HEK293 (cell line): Measurements from ENCODE around the gene PSMA2.

Experiments
- ZBTB17 ChIP-seq: fragments of 450-650 bp; formaldehyde crosslinking; IDR thresholded peaks from 2 replicates; pipeline ENCODE4 v1.5.1; 2016; ENCODE audit warnings: missing biosample characterization, missing genetic modification characterization
- ZNF174 ChIP-seq: fragments of 450-650 bp; formaldehyde crosslinking; IDR thresholded peaks from 2 replicates; pipeline ENCODE4 v1.5.0; 2017; ENCODE audit warnings: missing biosample characterization, mild to moderate bottlenecking, missing genetic modification characterization
- ZNF221 ChIP-seq: fragments of 450-650 bp; formaldehyde crosslinking; IDR thresholded peaks from 2 replicates; pipeline ENCODE4 v1.5.1; 2017; ENCODE audit warnings: missing biosample characterization, missing genetic modification characterization, borderline replicate concordance
- ZNF48 ChIP-seq: fragments of 450-650 bp; formaldehyde crosslinking; IDR thresholded peaks from 2 replicates; pipeline ENCODE4 v1.5.1; 2016; ENCODE audit warnings: missing biosample characterization, missing genetic modification characterization
- ZNF510 ChIP-seq: fragments of 450-650 bp; formaldehyde crosslinking; IDR thresholded peaks from 2 replicates; pipeline ENCODE4 v1.5.1; 2018; ENCODE audit warnings: mild to moderate bottlenecking, missing genetic modification characterization, missing biosample characterization; ENCODE audit not compliant: insufficient replicate concordance
- TF ChIP-seq, protein P1 (sequence below): fragments of 450-650 bp; formaldehyde crosslinking; conservative IDR thresholded peaks from 2 replicates; pipeline ENCODE4 v1.5.1; 2016; ENCODE audit warnings: low read depth, missing biosample characterization, missing genetic modification characterization
- TF ChIP-seq, protein P2 (sequence below): fragments of 450-650 bp; formaldehyde crosslinking; IDR thresholded peaks from 2 replicates; pipeline ENCODE4 v1.5.1; 2016; ENCODE audit warnings: missing biosample characterization, missing genetic modification characterization
- TF ChIP-seq, protein P3 (sequence below): IDR thresholded peaks from 2 replicates; pipeline ENCODE4 v1.6.1; 2011; ENCODE audit warnings: mild to moderate bottlenecking, low read depth, low read length, borderline replicate concordance
- TF ChIP-seq, protein P4 (sequence below): fragments of 450-650 bp; formaldehyde crosslinking; IDR thresholded peaks from 2 replicates; pipeline ENCODE4 v1.5.1; 2017; ENCODE audit warnings: missing biosample characterization, mild to moderate bottlenecking, missing genetic modification characterization, moderate library complexity
- TF ChIP-seq, protein P5 (sequence below): fragments of 450-650 bp; formaldehyde crosslinking; IDR thresholded peaks from 2 replicates; pipeline ENCODE4 v1.5.1; 2016; ENCODE audit warnings: missing biosample characterization, missing genetic modification characterization, borderline replicate concordance

DNA sequence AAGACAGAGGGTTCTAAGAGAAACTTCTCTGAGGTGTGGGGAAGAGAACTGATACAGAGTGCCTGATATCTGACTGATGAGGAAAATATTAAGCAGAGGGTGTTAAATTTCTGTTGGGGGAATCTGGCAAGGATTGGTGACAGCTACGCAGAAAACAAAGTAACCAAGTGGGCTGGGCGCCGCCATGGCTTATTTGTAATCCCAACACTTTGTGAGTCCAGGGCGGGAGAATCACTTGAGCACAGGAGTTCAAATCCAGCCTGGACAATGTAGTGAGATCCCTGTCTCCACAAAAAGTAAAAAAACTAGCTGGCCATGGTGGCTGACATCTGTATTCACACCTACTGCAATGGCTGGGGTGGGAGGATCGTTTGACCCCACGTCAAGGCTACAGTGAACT lies 18.0 kb downstream of the PSMA2 start:
- no peak for TF ChIP-seq ZNF48 (tag by site-specific recombination)
- TF ChIP-seq, protein P1, sequence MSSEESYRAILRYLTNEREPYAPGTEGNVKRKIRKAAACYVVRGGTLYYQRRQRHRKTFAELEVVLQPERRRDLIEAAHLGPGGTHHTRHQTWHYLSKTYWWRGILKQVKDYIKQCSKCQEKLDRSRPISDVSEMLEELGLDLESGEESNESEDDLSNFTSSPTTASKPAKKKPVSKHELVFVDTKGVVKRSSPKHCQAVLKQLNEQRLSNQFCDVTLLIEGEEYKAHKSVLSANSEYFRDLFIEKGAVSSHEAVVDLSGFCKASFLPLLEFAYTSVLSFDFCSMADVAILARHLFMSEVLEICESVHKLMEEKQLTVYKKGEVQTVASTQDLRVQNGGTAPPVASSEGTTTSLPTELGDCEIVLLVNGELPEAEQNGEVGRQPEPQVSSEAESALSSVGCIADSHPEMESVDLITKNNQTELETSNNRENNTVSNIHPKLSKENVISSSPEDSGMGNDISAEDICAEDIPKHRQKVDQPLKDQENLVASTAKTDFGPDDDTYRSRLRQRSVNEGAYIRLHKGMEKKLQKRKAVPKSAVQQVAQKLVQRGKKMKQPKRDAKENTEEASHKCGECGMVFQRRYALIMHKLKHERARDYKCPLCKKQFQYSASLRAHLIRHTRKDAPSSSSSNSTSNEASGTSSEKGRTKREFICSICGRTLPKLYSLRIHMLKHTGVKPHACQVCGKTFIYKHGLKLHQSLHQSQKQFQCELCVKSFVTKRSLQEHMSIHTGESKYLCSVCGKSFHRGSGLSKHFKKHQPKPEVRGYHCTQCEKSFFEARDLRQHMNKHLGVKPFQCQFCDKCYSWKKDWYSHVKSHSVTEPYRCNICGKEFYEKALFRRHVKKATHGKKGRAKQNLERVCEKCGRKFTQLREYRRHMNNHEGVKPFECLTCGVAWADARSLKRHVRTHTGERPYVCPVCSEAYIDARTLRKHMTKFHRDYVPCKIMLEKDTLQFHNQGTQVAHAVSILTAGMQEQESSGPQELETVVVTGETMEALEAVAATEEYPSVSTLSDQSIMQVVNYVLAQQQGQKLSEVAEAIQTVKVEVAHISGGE (tag by site-specific recombination), result no peak
- TF ChIP-seq, protein P2, sequence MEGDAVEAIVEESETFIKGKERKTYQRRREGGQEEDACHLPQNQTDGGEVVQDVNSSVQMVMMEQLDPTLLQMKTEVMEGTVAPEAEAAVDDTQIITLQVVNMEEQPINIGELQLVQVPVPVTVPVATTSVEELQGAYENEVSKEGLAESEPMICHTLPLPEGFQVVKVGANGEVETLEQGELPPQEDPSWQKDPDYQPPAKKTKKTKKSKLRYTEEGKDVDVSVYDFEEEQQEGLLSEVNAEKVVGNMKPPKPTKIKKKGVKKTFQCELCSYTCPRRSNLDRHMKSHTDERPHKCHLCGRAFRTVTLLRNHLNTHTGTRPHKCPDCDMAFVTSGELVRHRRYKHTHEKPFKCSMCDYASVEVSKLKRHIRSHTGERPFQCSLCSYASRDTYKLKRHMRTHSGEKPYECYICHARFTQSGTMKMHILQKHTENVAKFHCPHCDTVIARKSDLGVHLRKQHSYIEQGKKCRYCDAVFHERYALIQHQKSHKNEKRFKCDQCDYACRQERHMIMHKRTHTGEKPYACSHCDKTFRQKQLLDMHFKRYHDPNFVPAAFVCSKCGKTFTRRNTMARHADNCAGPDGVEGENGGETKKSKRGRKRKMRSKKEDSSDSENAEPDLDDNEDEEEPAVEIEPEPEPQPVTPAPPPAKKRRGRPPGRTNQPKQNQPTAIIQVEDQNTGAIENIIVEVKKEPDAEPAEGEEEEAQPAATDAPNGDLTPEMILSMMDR, result no peak
- TF ChIP-seq ZNF174, result no peak
- TF ChIP-seq ZNF510 (tag by site-specific recombination), result no peak
- TF ChIP-seq, protein P3, sequence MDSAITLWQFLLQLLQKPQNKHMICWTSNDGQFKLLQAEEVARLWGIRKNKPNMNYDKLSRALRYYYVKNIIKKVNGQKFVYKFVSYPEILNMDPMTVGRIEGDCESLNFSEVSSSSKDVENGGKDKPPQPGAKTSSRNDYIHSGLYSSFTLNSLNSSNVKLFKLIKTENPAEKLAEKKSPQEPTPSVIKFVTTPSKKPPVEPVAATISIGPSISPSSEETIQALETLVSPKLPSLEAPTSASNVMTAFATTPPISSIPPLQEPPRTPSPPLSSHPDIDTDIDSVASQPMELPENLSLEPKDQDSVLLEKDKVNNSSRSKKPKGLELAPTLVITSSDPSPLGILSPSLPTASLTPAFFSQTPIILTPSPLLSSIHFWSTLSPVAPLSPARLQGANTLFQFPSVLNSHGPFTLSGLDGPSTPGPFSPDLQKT, result no peak
- TF ChIP-seq, protein P4, sequence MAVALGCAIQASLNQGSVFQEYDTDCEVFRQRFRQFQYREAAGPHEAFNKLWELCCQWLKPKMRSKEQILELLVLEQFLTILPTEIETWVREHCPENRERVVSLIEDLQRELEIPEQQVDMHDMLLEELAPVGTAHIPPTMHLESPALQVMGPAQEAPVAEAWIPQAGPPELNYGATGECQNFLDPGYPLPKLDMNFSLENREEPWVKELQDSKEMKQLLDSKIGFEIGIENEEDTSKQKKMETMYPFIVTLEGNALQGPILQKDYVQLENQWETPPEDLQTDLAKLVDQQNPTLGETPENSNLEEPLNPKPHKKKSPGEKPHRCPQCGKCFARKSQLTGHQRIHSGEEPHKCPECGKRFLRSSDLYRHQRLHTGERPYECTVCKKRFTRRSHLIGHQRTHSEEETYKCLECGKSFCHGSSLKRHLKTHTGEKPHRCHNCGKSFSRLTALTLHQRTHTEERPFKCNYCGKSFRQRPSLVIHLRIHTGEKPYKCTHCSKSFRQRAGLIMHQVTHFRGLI (tag by site-specific recombination), result no peak
- TF ChIP-seq, protein P5, sequence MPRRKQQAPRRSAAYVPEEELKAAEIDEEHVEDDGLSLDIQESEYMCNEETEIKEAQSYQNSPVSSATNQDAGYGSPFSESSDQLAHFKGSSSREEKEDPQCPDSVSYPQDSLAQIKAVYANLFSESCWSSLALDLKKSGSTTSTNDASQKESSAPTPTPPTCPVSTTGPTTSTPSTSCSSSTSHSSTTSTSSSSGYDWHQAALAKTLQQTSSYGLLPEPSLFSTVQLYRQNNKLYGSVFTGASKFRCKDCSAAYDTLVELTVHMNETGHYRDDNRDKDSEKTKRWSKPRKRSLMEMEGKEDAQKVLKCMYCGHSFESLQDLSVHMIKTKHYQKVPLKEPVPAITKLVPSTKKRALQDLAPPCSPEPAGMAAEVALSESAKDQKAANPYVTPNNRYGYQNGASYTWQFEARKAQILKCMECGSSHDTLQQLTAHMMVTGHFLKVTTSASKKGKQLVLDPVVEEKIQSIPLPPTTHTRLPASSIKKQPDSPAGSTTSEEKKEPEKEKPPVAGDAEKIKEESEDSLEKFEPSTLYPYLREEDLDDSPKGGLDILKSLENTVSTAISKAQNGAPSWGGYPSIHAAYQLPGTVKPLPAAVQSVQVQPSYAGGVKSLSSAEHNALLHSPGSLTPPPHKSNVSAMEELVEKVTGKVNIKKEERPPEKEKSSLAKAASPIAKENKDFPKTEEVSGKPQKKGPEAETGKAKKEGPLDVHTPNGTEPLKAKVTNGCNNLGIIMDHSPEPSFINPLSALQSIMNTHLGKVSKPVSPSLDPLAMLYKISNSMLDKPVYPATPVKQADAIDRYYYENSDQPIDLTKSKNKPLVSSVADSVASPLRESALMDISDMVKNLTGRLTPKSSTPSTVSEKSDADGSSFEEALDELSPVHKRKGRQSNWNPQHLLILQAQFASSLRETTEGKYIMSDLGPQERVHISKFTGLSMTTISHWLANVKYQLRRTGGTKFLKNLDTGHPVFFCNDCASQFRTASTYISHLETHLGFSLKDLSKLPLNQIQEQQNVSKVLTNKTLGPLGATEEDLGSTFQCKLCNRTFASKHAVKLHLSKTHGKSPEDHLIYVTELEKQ (tag by site-specific recombination), result no peak
- TF ChIP-seq ZBTB17 (tag by site-specific recombination), result no peak
- no peak for TF ChIP-seq ZNF221 (tag by site-specific recombination)
